HCT116 (cell line): ENCODE data around the gene CHRNB4. TPM values are rescaled to one million over a fixed set of nuclear protein-coding genes. Genes with fewer than 3 reads are reported as not detected.

Source experiments
- ATAC-seq: fragments of 200-7000 bp; cut with Tn5 transposase; 2 replicates; pipeline ENCODE4 v1.9.1; 2020; ENCODE audit warnings: mild to moderate bottlenecking, moderate library complexity
- BruUV-seq: library from RNA; stranded (reverse); fragments of 400-500 nt; replicated peaks from 2 replicates; lab custom pipeline; 2021; lab: Mats Ljungman, UMichigan
- CTCF ChIA-PET: fragments of 300-600 bp; sonication (Branson Sonifier 250); formaldehyde crosslinking; loops from one replicate; lab custom pipeline; 2021; ENCODE audit warnings: antibody characterized with exemption; lab: Charles Lee
- POLR2A ChIA-PET: fragments of 300-600, 350-600 bp; sonication (Branson Sonifier 250); formaldehyde crosslinking; loops from one replicate; lab custom pipeline; 2021; ENCODE audit warnings: antibody characterized with exemption; lab: Charles Lee
- RAD21 ChIA-PET, 2 experiments: fragments of 300-600 bp; sonication (Branson Sonifier 250); formaldehyde crosslinking; loops; one replicate each; lab custom pipeline; 2023; ENCODE audit warnings: low total read pairs in 2 of 2; ENCODE audit not compliant: uncharacterized antibody in 2 of 2, unreplicated experiment in 2 of 2, low non-redundant PET in 1 of 2; lab: Charles Lee
- DNase-seq: peaks from one replicate; pipeline ENCODE4 v3.0.0-alpha.2; 2010; ENCODE audit warnings: low read depth, low spot score
- H2AFZ ChIP-seq: fragments of 200-600 bp; shearing (Covaris generic), sonication (generic); 2 replicates; pipeline ENCODE4 v1.6.1; 2017; ENCODE audit warnings: low read depth, mixed run types, mixed read lengths, antibody characterized with exemption, low read length; ENCODE audit not compliant: poor library complexity, severe bottlenecking
- H3K27ac ChIP-seq: 2 replicates; pipeline ENCODE4 v1.5.1; 2012; ENCODE audit warnings: low read depth, low read length
- H3K27me3 ChIP-seq: fragments of 200-600 bp; sonication (generic); 2 replicates; pipeline ENCODE4 v1.6.1; 2016; ENCODE audit warnings: mixed run types, low read length, mixed read lengths; ENCODE audit not compliant: insufficient read depth
- H3K36me3 ChIP-seq, 2 experiments: fragments of 200-500 bp in 1 of 2; fragments of 200-600 bp in 1 of 2; sonication (Bioruptor generic) in 1 of 2; sonication (generic) in 1 of 2; 2 replicates each; pipeline versions ENCODE4 v1.5.1 to v1.6.1; 2014 to 2016; ENCODE audit warnings: low read length in 2 of 2, inconsistent platforms in 1 of 2, mixed read lengths in 1 of 2, mixed run types in 1 of 2; ENCODE audit not compliant: insufficient read depth in 2 of 2, control insufficient read depth in 1 of 2
- H3K4me1 ChIP-seq, 2 experiments: fragments of 200-600 bp in 1 of 2; sonication (generic) in 1 of 2; 2 replicates each; pipeline versions ENCODE4 v1.5.1 to v1.6.1; 2012 to 2017; ENCODE audit warnings: low read length in 2 of 2, inconsistent platforms in 1 of 2, mild to moderate bottlenecking in 1 of 2, mixed read lengths in 1 of 2, mixed run types in 1 of 2, moderate library complexity in 1 of 2; ENCODE audit not compliant: insufficient read depth in 2 of 2, control insufficient read depth in 1 of 2
- H3K4me2 ChIP-seq: fragments of 200-600 bp; sonication (generic); 2 replicates; pipeline ENCODE4 v1.6.1; 2017; ENCODE audit warnings: mixed run types, low read length, mixed read lengths
- H3K4me3 ChIP-seq, 2 experiments: fragments of 200-600 bp in 1 of 2; sonication (generic) in 1 of 2; replicated peaks in 1 of 2; 2 replicates each; pipeline ENCODE4 v1.5.1; 2011 to 2016; ENCODE audit warnings: low read length in 2 of 2, control low read depth in 1 of 2, low read depth in 1 of 2, mild to moderate bottlenecking in 1 of 2, mixed read lengths in 1 of 2, mixed run types in 1 of 2
- H3K79me2 ChIP-seq: fragments of 200-600 bp; sonication (generic); 2 replicates; pipeline ENCODE4 v1.6.1; 2017; ENCODE audit warnings: mild to moderate bottlenecking, mixed run types, low read length, moderate library complexity, mixed read lengths; ENCODE audit not compliant: insufficient read depth
- H3K9ac ChIP-seq: fragments of 200-600 bp; sonication (generic); 2 replicates; pipeline ENCODE4 v1.6.1; 2016; ENCODE audit warnings: low read length, mixed read lengths
- H3K9me2 ChIP-seq: fragments of 200-600 bp; sonication (generic), shearing (Covaris generic); 2 replicates; pipeline ENCODE4 v1.6.1; 2017; ENCODE audit warnings: mixed run types, mild to moderate bottlenecking, moderate library complexity; ENCODE audit not compliant: insufficient read depth
- H3K9me3 ChIP-seq, 2 experiments: fragments of 200-500 bp in 1 of 2; fragments of 200-600 bp in 1 of 2; sonication (Bioruptor generic) in 1 of 2; sonication (generic) in 1 of 2; 2 replicates each; pipeline ENCODE4 v1.6.1; 2014 to 2017; ENCODE audit warnings: low read length in 2 of 2, mixed read lengths in 2 of 2, inconsistent platforms in 1 of 2, low read depth in 1 of 2, mild to moderate bottlenecking in 1 of 2, mixed run types in 1 of 2, moderate library complexity in 1 of 2; ENCODE audit not compliant: control insufficient read depth in 1 of 2, insufficient read depth in 1 of 2
- H4K20me1 ChIP-seq: fragments of 200-600 bp; sonication (generic), shearing (Covaris generic); 2 replicates; pipeline ENCODE4 v1.6.1; 2017; ENCODE audit warnings: mixed run types, mild to moderate bottlenecking, moderate library complexity; ENCODE audit not compliant: insufficient read depth
- CBX3 ChIP-seq: IDR thresholded peaks from 2 replicates; pipeline ENCODE4 v1.6.1; 2012; ENCODE audit warnings: low read depth
- CEBPB ChIP-seq: IDR thresholded peaks from 2 replicates; pipeline ENCODE4 v1.6.1; 2012; ENCODE audit warnings: low read depth
- EGR1 ChIP-seq: IDR thresholded peaks from 2 replicates; pipeline ENCODE4 v1.6.1; 2012; ENCODE audit warnings: low read depth
- ELF1 ChIP-seq: IDR thresholded peaks from 2 replicates; pipeline ENCODE4 v1.6.1; 2012; ENCODE audit warnings: low read depth, borderline replicate concordance
- EZH2 ChIP-seq: fragments of 200-600 bp; sonication (generic); IDR thresholded peaks from 2 replicates; pipeline ENCODE4 v1.6.1; 2017; ENCODE audit warnings: antibody characterized with exemption, mixed run types
- EZH2phosphoT487 ChIP-seq: fragments of 200-600 bp; IDR thresholded peaks from 2 replicates; pipeline ENCODE4 v1.6.1; 2018; ENCODE audit warnings: antibody characterized with exemption, borderline replicate concordance
- JUND ChIP-seq: IDR thresholded peaks from 2 replicates; pipeline ENCODE4 v1.6.1; 2012
- POLR2A ChIP-seq: IDR thresholded peaks from 2 replicates; pipeline ENCODE4 v1.7.0; 2011; ENCODE audit warnings: borderline replicate concordance; ENCODE audit not compliant: insufficient read depth, insufficient read length; ENCODE audit errors: extremely low read depth
- POLR2AphosphoS5 ChIP-seq: IDR thresholded peaks from 2 replicates; pipeline ENCODE4 v1.6.1; 2011; ENCODE audit warnings: mild to moderate bottlenecking, low read depth, low read length, moderate library complexity
- RAD21 ChIP-seq: IDR thresholded peaks from 2 replicates; pipeline ENCODE4 v1.6.1; 2012; ENCODE audit warnings: low read depth, mild to moderate bottlenecking
- SIN3A ChIP-seq: IDR thresholded peaks from 2 replicates; pipeline ENCODE4 v1.6.1; 2012; ENCODE audit warnings: low read depth
- SRF ChIP-seq: IDR thresholded peaks from 2 replicates; pipeline ENCODE4 v1.6.1; 2012; ENCODE audit warnings: low read depth
- TCF7L2 ChIP-seq: IDR thresholded peaks from 2 replicates; pipeline ENCODE4 v1.7.0; 2011; ENCODE audit warnings: borderline replicate concordance, inconsistent platforms; ENCODE audit not compliant: insufficient read depth, insufficient read length; ENCODE audit errors: extremely low read depth
- YY1 ChIP-seq: IDR thresholded peaks from 2 replicates; pipeline ENCODE4 v1.6.1; 2011; ENCODE audit warnings: low read length, low read depth, moderate library complexity, mild to moderate bottlenecking; ENCODE audit not compliant: insufficient replicate concordance; ENCODE audit errors: extremely low read depth
- ZFX ChIP-seq: fragments of 450-650 bp; IDR thresholded peaks from 2 replicates; pipeline ENCODE4 v1.6.1; 2017
- ZNF274 ChIP-seq: fragments of 200-500 bp; sonication (Bioruptor generic); IDR thresholded peaks from 2 replicates; pipeline ENCODE4 v1.6.1; 2014; ENCODE audit warnings: mild to moderate bottlenecking, low read depth, low read length, inconsistent platforms
- intact Hi-C: fragments of 100-400 bp; cut with micrococcal nuclease; formaldehyde crosslinking; loops from 2 replicates; pipeline ENCODE4 v1.10.0; 2022
- total RNA-seq: library from RNA; stranded (reverse); gene quantifications from one replicate; pipeline ENCODE4 v1.2.1, GENCODE V29; 2021; ENCODE audit not compliant: unreplicated experiment
- TF ChIP-seq, protein P1 (sequence below): IDR thresholded peaks from 2 replicates; pipeline ENCODE4 v1.6.1; 2011; ENCODE audit warnings: mild to moderate bottlenecking, low read length, moderate library complexity; ENCODE audit not compliant: insufficient replicate concordance; ENCODE audit errors: extremely low read depth
- TF ChIP-seq, protein P2 (sequence below): IDR thresholded peaks from 2 replicates; pipeline ENCODE4 v1.6.1; 2012
- TF ChIP-seq, protein P3 (sequence below): IDR thresholded peaks from 2 replicates; pipeline ENCODE4 v1.6.1; 2012

CHRNB4 gene
- total RNA-seq, 1 experiment from 2014 or later, result 2.0 TPM

DNA sequence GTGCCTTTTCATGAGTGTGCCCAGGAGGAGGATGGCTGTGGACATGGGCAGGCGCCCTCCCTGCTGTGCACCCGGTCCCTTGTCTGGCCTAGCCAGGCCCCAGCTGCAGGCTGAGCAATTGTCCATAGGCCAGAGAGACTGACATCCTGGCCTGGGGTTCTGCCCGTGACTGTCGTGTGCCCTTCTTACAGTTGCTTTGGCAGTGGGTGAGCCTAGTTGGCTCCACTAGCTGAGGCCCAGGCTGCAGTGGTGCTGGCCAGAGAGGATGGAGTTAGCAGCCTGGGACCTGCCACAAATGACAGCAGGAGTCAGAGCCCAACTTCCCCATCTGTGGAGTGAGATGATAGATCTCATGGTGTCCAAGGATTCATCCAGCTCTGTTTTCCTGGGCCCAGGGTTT is 9.0 kb upstream of the CHRNB4 start:
- Histone ChIP-seq H3K9me3 (no peaks in the 10 kb centered on the region), H3K36me3 (no peaks in the 10 kb centered on the region), H3K79me2 (no peaks in the 10 kb centered on the region), H3K9me2 (no peaks in the 10 kb centered on the region), H3K27me3 (0 out of 2 replicates have a peak, but pooled peaks cover 3% of the 10 kb centered on the region), H3K4me3 (no peak overlapping the region), H4K20me1 (no peaks in the 10 kb centered on the region), H3K27ac (no peak overlapping the region), H3K9ac (no peak overlapping the region), H3K4me2 (no peak overlapping the region), H3K4me1 (no peaks in the 10 kb centered on the region), H2AFZ (no peak overlapping the region)
- RAD21 ChIA-PET, result no interaction called here
- CTCF ChIA-PET, result no interaction called here
- no TSS peak for BruUV-seq
- ATAC-seq (no peak), DNase-seq (no peak)
- intact Hi-C loops, result no loop called here
- POLR2A ChIA-PET, result no interaction called here
- TF ChIP-seq EZH2phosphoT487 (no peak), ELF1 (no peak), YY1 (no peak), EGR1 (no peak), SRF (no peak), SIN3A (no peak), ZFX (no peak), CEBPB (no peak)
- TF ChIP-seq, protein P1, sequence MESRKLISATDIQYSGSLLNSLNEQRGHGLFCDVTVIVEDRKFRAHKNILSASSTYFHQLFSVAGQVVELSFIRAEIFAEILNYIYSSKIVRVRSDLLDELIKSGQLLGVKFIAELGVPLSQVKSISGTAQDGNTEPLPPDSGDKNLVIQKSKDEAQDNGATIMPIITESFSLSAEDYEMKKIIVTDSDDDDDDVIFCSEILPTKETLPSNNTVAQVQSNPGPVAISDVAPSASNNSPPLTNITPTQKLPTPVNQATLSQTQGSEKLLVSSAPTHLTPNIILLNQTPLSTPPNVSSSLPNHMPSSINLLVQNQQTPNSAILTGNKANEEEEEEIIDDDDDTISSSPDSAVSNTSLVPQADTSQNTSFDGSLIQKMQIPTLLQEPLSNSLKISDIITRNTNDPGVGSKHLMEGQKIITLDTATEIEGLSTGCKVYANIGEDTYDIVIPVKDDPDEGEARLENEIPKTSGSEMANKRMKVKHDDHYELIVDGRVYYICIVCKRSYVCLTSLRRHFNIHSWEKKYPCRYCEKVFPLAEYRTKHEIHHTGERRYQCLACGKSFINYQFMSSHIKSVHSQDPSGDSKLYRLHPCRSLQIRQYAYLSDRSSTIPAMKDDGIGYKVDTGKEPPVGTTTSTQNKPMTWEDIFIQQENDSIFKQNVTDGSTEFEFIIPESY, result no peak

GRCh38 chr15:78645009-78645408 is 4.0 kb upstream of the CHRNB4 start:
- BruUV-seq, result no TSS peak
- no peaks in the 10 kb centered on the region for H4K20me1 ChIP-seq
- no peak overlapping the region for H3K4me3 ChIP-seq
- CTCF ChIA-PET, result no interaction called here
- no peaks in the 10 kb centered on the region for H3K27me3 ChIP-seq
- DNase-seq, result no peak
- H3K9me3 ChIP-seq, result no peaks in the 10 kb centered on the region
- H2AFZ ChIP-seq, result no peak overlapping the region
- peaks cover 2 to 15% of the 10 kb centered on the region in 2 experiments; a peak in 2 of 4 replicates for H3K4me1 ChIP-seq
- no peak for TF ChIP-seq SRF
- no peak for TF ChIP-seq ZNF274
- no peak for TF ChIP-seq SIN3A
- TF ChIP-seq TCF7L2, result no peak
- no peak for TF ChIP-seq EZH2
- TF ChIP-seq, protein P2, sequence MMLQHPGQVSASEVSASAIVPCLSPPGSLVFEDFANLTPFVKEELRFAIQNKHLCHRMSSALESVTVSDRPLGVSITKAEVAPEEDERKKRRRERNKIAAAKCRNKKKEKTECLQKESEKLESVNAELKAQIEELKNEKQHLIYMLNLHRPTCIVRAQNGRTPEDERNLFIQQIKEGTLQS, result no peak
- no peak for TF ChIP-seq ZFX
- TF ChIP-seq CBX3, result no peak
- TF ChIP-seq, protein P3, sequence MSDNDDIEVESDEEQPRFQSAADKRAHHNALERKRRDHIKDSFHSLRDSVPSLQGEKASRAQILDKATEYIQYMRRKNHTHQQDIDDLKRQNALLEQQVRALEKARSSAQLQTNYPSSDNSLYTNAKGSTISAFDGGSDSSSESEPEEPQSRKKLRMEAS, result no peak
- no peak for TF ChIP-seq EGR1
- TF ChIP-seq EZH2phosphoT487, result no peak
- TF ChIP-seq YY1, result no peak
- TF ChIP-seq POLR2A, result no peak
- TF ChIP-seq RAD21, result no peak
- no peak for TF ChIP-seq CEBPB
- TF ChIP-seq ELF1, result no peak
- no peak for TF ChIP-seq JUND
- TF ChIP-seq POLR2AphosphoS5, result no peak
- TF ChIP-seq, all 23 proteins: peak for 0
- RAD21 ChIA-PET, result no interaction called here
- intact Hi-C loops, result no loop called here
- POLR2A ChIA-PET, result no interaction called here
- no peak for ATAC-seq
- Histone ChIP-seq H3K9ac (no peak overlapping the region), H3K9me2 (no peaks in the 10 kb centered on the region), H3K27ac (no peak overlapping the region), H3K4me2 (no peak overlapping the region), H3K79me2 (no peaks in the 10 kb centered on the region), H3K36me3 (no peaks in the 10 kb centered on the region)
